ENCODE data around the gene BCAS3.
"Not testable (repeated sequence)": the region's sequence is repeated elsewhere in the genome, so short reads cannot be mapped to it uniquely, and the experiment has no call there.

BCAS3 gene

DNA sequence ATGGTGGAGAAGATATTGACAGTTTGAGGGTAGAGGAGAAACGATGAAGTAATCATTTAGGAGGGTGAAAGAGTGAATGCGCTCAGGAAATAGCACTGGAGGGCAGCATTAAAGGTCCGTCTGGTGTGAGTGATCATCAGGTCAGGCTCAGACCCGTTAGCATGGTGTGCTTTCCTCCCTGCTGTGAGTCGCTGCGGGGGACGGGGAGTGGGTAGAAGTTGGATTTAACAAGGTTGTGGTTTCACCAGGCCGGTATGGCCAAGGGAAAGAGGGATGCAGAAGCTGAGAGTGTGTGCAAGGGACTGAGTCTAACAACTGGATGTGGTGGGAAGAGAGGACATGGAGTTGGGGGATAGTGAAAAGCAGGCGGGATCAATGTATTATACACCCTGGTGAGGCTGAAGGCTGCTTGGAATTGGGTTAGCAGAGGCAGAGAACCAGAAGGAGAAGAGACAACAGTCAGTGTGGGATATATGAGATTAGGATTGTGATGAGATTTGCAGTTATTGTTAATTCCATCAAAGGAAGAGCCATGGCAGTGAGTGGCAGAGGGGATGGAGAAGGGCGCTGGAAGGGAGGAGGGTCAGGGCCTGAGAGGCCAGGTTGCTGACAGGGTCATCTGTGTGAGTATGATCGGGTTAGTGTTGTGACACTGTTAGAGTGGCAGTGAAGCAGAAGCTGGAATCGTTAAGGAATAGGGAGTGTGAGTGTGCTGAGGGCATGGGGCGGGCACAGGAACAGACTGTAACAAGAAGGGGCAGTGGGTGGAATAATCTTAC lies 663.0 kb downstream of the BCAS3 start:
- TF ChIP-seq POLR2AphosphoS5 (IDR thresholded peaks at IDR 0.05; ENCODE audit: low read depth, low read length), result no peak
- TF ChIP-seq TAF1 (IDR thresholded peaks at IDR 0.05; ENCODE audit: borderline replicate concordance, low read depth, low read length), result no peak
- no peak for TF ChIP-seq POLR2A (IDR thresholded peaks at IDR 0.05; ENCODE audit: low read depth, low read length)
- FAIRE-seq (no peak), DNase-seq (ENCODE audit: insufficient read length) (no peak)

DNA sequence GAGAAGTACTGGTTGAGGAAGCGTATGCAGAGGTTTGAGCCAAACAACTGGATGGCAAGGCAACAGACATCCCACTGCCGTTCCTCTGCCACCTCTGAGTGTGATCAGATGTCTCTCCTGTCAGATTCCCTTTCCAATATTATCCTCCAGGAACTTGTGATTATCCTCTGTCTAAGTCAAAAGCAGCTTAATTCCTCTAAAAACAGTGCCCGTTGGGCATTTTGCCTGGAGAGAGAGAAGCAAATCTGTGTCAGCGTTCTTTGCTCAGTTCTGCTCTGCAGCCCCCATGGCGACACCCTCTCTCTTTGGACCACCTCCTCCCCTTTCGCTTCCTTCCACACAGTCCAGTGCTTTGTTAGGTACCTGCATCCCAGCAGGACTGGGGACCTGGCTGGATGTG lies 665.9 kb downstream of the BCAS3 start:
- FAIRE-seq, result no peak
- no peak for TF ChIP-seq TAF1 (IDR thresholded peaks at IDR 0.05; ENCODE audit: borderline replicate concordance, low read depth, low read length)
- TF ChIP-seq POLR2AphosphoS5 (IDR thresholded peaks at IDR 0.05; ENCODE audit: low read depth, low read length), result no peak
- TF ChIP-seq POLR2A (IDR thresholded peaks at IDR 0.05; ENCODE audit: low read depth, low read length), result no peak
- DNase-seq (ENCODE audit: insufficient read length), result no peak

DNA sequence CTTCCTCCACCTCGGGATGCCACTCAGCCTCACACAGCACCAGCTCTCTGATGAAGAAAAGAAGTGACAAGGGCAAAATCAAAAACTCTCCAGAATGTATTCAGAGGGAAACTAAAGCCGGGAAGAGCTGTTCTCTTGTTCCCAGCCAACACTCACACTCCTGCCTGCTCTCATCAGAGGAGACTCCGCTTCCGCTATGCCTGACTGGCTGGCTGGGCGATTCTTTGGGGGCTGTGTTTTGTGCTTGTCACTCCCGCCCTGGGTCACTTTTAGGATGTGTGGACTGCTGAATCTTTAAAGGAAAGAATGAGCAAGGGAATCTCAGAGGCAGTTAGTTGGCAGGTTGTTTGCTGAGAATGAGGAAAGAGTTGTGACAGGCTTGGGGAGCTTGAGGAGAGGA lies 667.4 kb downstream of the BCAS3 start:
- no peak for TF ChIP-seq TAF1 (IDR thresholded peaks at IDR 0.05; ENCODE audit: borderline replicate concordance, low read depth, low read length)
- no peak for TF ChIP-seq POLR2AphosphoS5 (IDR thresholded peaks at IDR 0.05; ENCODE audit: low read depth, low read length)
- no peak for TF ChIP-seq POLR2A (IDR thresholded peaks at IDR 0.05; ENCODE audit: low read depth, low read length)
- DNase-seq (ENCODE audit: insufficient read length), result no peak
- no peak for FAIRE-seq

DNA sequence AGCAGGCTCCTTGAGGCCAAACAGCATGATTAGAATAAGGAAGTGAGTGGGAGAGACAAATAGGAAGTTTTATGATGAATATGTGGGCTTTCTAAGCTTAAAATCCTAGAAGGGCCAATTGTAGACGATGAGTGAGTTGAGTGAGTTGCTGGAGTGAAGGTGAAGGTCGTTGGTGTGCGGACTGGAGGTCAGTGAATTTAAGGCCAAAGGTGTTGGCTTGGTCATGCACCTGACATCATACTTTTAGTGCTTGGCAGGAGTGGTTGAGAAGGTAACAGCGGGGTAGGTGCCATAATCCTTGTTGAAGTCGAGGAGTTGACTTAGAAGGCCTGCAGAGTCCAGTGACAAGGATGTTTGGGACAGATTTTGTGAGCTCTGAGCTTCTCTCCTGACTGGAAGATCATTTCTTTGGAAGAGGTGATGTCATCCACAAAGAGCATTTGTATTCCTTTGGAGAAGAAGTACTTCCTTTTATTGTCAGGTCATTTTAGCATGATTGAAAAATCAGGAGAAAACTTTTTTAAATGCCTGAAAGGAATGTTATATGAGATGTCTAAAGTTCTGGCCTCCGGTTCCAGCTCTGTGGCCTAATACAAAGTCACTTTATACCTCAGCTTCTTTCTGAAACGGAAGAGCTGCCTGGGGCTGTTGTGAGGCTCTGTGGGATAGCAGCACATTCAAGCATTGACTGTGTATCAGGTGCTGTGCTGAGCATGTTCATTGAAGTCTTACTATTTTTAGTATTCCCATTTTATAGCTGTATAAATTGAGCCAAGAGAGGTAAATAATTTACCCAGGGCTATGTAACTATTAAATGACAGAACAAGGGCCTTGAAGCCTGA lies 668.4 kb downstream of the BCAS3 start:
- no peak for TF ChIP-seq POLR2A (IDR thresholded peaks at IDR 0.05; ENCODE audit: low read depth, low read length)
- no peak for TF ChIP-seq POLR2AphosphoS5 (IDR thresholded peaks at IDR 0.05; ENCODE audit: low read depth, low read length)
- no peak for TF ChIP-seq TAF1 (IDR thresholded peaks at IDR 0.05; ENCODE audit: borderline replicate concordance, low read depth, low read length)
- FAIRE-seq, result no peak
- no peak for DNase-seq (ENCODE audit: insufficient read length)

DNA sequence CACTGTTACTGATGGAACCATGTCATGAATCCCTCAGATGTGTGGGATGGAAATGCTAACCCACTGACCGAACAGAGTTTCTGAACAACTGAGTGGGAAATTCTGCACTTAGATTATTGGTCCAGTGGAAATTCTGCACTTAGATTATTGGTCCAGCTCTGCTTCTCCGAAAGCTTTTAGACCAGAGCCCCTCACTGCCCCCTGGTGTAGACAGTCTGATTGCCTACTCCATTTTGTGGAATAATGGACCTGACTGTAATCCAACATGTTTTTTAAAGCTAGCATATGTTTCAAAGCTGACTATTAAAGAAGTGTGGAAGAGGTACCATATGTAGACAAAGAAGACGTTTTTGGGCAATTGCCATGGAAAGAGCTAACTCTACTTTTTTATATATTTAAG lies 671.7 kb downstream of the BCAS3 start:
- FAIRE-seq (no peak), DNase-seq (ENCODE audit: insufficient read length) (no peak)
- TF ChIP-seq POLR2AphosphoS5 (IDR thresholded peaks at IDR 0.05; ENCODE audit: low read depth, low read length), result no peak
- TF ChIP-seq POLR2A (IDR thresholded peaks at IDR 0.05; ENCODE audit: low read depth, low read length), result no peak
- no peak for TF ChIP-seq TAF1 (IDR thresholded peaks at IDR 0.05; ENCODE audit: borderline replicate concordance, low read depth, low read length)

DNA sequence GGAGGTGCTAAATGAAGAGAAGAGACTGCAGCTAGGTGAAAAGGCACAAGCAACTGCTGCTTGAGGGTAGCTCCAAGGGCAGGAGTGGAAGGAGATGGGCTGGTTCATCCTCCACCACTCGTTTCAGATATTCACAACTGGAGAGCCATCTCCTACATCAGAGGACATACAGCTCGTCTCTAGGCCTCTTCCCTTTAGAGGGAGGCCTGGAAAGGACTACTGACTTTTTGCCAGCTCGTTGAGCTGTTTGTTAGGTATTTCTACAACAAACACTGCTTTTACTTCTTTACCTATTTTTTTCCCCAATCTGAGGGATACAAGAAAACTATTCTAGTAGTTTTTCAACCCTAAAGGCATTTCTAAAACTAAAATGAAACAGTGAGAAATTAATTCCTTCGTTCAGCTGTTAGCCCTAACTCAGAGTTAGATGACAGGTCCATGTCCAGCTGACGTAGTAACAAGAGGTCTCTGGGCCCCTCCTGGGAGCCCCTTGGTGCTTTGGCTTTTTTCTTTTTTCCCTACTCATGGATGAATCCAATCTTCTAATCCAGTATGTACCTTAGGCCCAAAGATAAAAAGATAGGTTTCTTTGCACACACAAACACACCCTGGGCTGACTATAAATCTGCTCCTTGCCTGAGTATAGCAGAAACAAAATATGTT lies 674.2 kb downstream of the BCAS3 start:
- DNase-seq (ENCODE audit: insufficient read length) (no peak), FAIRE-seq (no peak)
- TF ChIP-seq POLR2AphosphoS5 (IDR thresholded peaks at IDR 0.05; ENCODE audit: low read depth, low read length) (no peak), TAF1 (IDR thresholded peaks at IDR 0.05; ENCODE audit: borderline replicate concordance, low read depth, low read length) (no peak), POLR2A (IDR thresholded peaks at IDR 0.05; ENCODE audit: low read depth, low read length) (no peak)

DNA sequence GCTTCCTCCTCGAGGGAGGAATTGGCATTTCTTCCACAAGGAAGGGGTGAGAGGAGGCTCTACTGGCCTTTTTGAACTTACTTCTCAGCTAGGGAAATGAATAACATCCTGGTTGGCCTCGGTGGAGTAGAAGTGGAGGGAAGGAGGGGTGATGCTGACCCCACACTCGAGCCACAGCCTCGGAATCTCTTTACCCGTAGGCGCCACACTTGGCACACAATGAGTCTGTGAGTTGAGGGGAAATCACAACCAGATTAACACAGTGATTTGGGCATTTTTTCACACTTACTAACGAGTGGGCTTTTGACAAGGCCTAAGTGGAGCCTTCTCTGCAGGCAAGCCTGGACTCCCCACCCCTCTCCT lies 674.7 kb downstream of the BCAS3 start:
- FAIRE-seq (no peak), DNase-seq (ENCODE audit: insufficient read length) (no peak)
- no peak for TF ChIP-seq POLR2AphosphoS5 (IDR thresholded peaks at IDR 0.05; ENCODE audit: low read depth, low read length)
- no peak for TF ChIP-seq POLR2A (IDR thresholded peaks at IDR 0.05; ENCODE audit: low read depth, low read length)
- no peak for TF ChIP-seq TAF1 (IDR thresholded peaks at IDR 0.05; ENCODE audit: borderline replicate concordance, low read depth, low read length)

DNA sequence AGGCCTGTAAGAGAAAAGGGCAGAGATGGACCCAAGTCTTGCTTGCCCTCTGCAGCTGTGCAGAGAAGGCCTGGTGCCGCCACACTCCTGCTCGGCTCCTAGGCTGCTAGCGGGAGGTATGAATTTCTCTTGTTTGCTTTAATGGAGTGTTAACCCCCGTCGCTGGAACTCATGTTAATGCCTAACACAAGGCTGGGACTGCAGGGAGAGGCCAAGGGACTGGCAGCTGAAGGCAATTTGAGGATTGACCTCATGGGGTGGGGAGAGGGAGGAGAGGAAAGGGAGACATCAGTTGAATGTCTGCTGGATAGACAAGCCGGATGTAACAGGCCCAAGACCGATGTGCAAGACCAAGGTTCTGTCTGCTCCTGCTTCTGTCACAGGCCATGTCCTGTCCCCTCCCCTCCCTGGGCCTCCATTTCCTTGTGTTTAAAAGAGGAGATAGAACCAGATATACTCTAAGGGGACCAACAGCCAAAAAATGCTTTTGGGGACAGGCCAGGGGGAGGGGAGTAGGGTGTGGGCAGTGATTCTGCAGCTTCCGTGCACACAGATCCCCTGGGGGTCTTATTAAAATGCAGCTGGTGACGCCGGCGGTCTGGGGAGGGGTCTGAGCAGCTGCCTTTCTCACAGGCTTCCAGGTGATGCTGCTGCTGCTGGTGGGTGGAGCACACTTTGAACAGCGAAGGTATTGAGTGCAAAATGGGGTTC lies 675.3 kb downstream of the BCAS3 start:
- FAIRE-seq (no peak), DNase-seq (ENCODE audit: insufficient read length) (no peak)
- TF ChIP-seq POLR2A (IDR thresholded peaks at IDR 0.05; ENCODE audit: low read depth, low read length) (no peak), TAF1 (IDR thresholded peaks at IDR 0.05; ENCODE audit: borderline replicate concordance, low read depth, low read length) (no peak), POLR2AphosphoS5 (IDR thresholded peaks at IDR 0.05; ENCODE audit: low read depth, low read length) (no peak)

DNA sequence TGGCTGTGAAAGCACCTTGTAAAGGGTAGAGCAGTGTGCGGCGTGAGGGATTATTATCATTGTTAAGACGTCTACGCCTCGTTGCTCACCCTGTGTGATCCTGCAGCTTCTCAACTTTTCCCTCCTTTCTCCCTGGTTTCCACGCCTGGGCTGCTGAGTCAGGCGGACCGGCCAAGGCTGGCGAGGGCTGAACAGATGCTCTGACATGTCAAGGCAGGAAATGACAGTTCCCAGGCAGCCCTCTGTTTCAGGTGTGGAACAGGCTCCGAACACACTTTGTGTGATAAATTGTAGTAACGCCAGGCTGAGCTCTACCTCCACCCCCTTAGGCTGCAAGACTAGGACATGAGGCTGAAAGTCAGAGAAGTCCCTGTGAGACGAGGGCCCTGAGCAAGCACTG lies 676.0 kb downstream of the BCAS3 start:
- FAIRE-seq (no peak), DNase-seq (ENCODE audit: insufficient read length) (no peak)
- no peak for TF ChIP-seq POLR2AphosphoS5 (IDR thresholded peaks at IDR 0.05; ENCODE audit: low read depth, low read length)
- no peak for TF ChIP-seq TAF1 (IDR thresholded peaks at IDR 0.05; ENCODE audit: borderline replicate concordance, low read depth, low read length)
- no peak for TF ChIP-seq POLR2A (IDR thresholded peaks at IDR 0.05; ENCODE audit: low read depth, low read length)

DNA sequence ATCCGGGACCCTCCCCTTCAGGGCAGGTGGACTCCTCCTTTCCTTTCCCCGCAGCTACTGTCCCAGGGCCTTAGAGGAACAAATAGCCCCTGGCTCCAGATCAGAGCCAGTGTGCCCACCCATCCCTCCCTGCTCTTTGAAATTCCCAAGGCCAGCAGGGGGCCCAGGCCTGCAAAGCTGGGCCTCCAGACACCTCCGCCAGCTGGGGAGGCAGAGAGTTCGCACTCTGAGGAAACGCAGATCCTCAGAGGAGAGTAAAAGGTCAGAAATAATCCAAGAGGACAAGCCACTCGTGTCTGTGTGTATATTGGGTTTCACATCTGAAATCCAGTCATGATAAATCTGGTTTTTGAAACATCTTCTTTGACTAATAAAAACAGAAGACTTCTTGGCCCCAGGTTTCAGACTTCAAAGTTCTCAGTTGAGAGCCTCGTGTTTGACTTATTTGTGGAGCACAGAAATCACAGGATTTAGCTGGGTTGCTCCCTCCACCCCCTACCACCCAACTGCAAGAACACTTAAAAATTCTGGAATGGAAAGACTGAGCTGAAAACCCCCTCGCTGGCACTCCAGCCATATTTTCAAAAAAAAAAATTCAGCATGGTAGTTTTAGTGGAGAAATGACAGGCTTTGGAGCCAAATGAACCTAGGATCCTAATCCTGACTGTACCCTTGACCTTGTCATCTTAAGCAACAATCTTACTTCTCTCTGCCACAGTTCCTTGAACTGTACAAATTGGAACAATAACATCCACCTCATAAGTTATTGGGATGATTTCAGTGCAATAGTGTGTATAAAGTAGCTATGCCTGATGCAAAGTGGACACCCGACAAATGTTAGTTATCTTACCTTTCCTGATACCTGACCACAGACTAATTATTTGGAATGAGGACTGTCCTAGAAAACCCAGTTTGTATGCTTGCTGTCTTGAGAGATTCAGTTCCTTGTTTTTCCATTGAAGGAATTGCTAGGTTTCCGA lies 677.5 kb downstream of the BCAS3 start:
- DNase-seq (ENCODE audit: insufficient read length) (no peak), FAIRE-seq (no peak)
- no peak for TF ChIP-seq POLR2AphosphoS5 (IDR thresholded peaks at IDR 0.05; ENCODE audit: low read depth, low read length)
- no peak for TF ChIP-seq TAF1 (IDR thresholded peaks at IDR 0.05; ENCODE audit: borderline replicate concordance, low read depth, low read length)
- TF ChIP-seq POLR2A (IDR thresholded peaks at IDR 0.05; ENCODE audit: low read depth, low read length), result no peak

DNA sequence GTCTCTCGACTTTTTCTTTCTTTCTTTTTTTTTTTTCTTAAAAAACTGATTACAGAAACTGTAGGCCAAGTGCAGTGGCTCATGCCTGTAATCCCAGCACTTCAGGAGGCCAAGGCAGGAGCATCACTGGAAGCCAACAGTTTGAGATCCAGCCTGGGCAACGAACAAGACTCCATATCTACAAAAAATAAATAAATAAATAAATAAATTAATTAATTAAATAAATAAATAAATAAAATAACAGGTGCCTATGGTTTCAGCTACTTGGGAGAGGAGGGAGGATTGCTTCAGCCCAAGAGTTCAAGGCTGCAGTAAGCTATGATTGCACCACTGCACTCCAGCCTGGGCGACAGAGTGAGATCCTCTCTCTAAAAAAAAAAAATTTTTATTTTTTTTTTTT lies 679.4 kb downstream of the BCAS3 start:
- DNase-seq (ENCODE audit: insufficient read length); FAIRE-seq: not testable (repeated sequence)

DNA sequence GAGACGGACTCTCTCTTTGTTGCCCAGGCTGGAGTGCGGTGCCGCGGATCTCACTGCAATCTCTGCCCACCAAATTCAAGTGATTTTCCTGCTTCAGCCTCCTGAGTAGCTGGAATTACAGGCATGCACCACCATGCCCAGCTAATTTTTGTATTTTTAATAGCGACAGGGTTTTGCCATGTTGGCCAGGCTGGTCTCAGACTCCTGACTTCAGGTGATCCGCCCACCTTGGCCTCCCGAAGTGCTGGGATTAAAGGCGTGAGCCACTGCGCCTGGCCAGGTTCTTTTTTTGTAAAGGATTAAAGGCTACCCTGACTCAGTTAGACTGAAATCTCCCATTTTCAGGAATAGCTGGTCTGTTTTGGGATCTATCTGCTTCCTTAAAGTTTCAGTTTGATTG lies 681.9 kb downstream of the BCAS3 start:
- DNase-seq (ENCODE audit: insufficient read length); FAIRE-seq: not testable (repeated sequence)
